G401 (cell line): Measurements from ENCODE around the gene KSR1. TPM values are rescaled to one million over a fixed set of nuclear protein-coding genes. Genes with fewer than 3 reads are reported as not detected.
"Not testable (repeated sequence)": the region's sequence is repeated elsewhere in the genome, so short reads cannot be mapped to it uniquely, and the experiment has no call there.

ENCODE experiments used
- DNase-seq: peaks from one replicate; pipeline ENCODE4 v3.0.0-alpha.2; 2015; ENCODE audit warnings: low spot score
- in situ Hi-C: cut with HindIII; loops from 2 replicates; pipeline ENCODE4 v1.10.0; 2016; ENCODE audit warnings: low sequenced_read_pairs, mixed read lengths
- total RNA-seq: library from RNA; depleted of rRNA; stranded (reverse); fragments of >200 nt; shearing (Covaris generic); gene quantifications from 2 replicates; pipeline ENCODE4 v1.2.3, GENCODE V29; 2014

KSR1 gene
- total RNA-seq, 1 experiment from 2014 or later: 6.0 TPM

DNA sequence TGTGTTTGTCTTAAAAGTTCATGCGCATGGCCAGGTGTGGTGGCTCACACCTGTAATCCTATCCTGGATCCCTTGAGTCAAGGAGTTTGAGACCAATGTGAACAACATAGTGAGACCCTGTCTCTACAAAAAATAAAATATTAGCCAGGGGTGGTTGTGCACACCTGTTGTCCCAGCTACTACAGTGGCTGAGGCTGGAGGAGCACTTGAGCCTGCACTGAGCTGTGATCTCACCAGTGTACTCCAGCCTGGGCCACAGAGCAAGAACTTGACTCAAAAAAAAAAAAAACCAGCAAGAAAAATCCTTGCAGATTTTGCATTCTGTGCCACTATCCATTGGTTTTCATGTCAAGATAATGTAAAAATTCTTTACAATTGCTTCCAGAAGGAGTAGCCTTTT, 8.2 kb downstream of the KSR1 start:
- no peak for DNase-seq
- in situ Hi-C loops: no loop called here

DNA sequence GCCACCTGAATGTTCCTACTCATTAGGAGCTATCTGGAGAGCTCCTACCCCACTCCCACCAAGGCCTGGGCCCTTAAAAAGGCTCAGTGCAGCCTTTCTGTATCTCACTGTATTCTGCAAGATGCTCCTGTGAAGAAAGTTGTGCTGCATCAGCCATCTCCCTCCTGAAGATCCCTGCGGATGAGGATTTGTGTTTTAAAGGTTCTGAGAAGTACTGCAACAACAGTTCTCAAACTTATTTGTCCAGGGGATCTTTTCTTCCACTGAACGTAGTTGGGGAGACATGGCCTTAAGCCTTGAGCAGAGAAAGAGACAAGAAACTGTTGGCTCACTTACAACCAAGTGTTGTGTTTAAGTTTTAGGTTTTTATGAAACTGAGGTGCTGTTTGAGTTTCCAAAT, 9.6 kb downstream of the KSR1 start:
- in situ Hi-C loops, DNase-seq: not testable (repeated sequence)

DNA sequence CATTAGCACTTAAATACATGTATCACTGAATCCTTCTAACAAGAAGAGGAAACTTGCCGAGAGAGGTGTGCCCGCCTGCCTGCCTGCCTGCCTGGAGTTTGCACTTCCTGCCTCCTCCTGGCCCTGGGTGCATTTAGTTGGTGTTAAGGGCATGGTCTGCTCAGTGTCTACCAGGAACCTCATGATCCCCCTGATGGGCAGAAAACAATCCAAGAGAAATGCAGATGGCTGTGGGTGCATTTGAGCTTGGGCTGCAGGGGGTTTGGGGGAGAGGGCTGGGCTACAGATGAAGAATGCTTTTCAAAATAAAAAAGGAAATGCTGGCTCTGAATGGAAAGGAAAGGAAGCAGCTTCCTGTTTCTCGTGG, 10.1 kb downstream of the KSR1 start:
- no peak for DNase-seq
- in situ Hi-C loops: no loop called here

DNA sequence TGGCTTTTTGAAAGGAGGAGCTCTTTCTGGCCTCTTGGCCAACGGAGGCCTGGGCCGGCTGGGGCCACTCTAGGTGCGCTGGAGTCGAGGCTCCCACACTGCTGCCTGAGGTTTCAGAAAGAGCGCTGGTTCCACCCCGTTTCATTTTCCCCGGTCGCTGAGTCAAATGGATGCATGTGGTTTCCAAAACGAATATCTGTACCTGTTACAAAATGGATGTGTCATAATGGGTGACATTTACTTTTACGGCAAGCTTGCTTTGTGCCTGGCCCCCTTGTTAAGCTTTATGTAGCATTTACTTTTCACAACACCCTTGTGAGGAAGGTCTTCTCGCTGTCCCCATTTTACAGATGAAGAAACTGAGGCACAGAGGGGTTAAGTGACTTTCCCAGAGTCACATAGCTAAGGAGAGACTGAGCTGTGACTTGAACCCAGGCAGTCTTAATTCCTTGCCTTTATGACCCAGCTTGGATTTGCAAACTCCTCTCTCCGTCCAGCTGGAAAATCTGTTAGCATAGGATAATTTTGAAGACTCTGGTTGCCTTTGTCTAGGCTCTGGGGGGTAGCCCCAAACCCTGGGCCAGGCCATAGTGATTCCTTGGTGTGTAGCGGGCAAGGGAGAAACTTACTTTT, 10.6 kb downstream of the KSR1 start:
- no peak for DNase-seq
- in situ Hi-C loops: no loop called here

DNA sequence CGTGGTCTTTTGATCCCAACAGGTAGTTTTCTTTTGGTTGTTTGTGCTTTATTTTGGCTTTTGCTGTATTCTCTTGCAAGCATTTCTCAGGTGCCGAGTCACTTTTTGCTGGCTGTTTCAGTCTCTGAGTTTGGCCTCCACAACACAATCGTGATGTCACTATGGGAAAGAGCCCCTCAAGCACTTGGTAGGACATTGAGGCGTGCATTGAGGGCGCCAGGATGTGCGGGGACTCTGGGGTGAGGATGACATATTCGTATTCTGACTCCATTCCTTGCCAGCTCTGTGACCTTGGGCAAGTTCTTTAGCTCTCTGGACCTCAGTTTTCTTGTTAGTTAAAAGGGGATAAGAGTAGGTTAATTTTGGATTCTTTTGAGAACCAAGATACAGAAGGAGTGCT, 13.0 kb downstream of the KSR1 start:
- DNase-seq: no peak
- in situ Hi-C loops: no loop called here

DNA sequence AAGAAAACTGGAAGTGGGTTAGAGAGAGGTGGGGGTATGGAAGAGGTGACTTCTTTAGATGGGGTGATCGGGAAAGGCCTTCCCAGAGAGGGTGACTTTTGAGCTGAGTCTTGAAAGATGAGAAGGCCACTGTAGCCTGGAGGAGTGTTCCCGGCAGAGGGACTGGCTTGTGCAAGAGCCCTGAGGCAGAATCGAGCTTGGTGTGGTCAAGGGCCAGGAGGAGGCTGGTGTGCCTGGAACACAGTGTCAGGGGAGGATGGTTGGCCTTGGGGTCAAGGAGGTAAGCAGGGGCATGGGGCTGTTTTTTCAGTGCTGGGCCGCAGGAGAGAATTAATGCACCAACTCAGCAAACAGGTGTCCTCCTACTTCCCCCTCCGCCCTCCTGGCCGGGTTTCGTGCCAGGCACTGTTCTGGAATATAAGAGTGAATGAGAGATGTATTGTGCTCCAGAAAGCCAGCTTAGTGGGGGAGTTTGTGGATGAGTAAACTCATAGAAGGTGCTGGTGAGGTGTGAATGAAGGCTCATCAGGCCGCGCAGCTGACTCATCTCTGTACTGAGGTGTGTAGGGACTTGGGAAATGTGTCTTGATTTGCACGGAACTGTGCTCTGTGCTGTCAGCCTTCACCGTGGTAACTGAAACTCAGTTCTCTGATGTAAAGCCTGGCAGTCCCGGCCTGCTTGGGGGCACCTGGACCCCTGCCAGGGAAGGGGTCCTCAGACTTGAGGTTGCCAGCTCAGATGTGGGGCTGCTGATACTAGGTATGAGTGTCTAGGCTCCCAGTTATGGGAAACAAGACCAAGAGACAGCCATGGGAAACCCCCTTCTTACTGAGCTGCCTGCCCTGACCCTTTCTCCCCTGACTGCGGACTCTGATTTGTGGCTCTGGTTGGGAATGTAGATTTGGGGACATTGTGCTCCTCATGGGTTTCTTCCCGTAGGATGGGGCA, 15.3 kb downstream of the KSR1 start:
- no peak for DNase-seq
- in situ Hi-C loops: no loop called here

GRCh38 chr17:27473190-27473747, 17.0 kb downstream of the KSR1 start:
- in situ Hi-C loops: no loop called here
- no peak for DNase-seq

DNA sequence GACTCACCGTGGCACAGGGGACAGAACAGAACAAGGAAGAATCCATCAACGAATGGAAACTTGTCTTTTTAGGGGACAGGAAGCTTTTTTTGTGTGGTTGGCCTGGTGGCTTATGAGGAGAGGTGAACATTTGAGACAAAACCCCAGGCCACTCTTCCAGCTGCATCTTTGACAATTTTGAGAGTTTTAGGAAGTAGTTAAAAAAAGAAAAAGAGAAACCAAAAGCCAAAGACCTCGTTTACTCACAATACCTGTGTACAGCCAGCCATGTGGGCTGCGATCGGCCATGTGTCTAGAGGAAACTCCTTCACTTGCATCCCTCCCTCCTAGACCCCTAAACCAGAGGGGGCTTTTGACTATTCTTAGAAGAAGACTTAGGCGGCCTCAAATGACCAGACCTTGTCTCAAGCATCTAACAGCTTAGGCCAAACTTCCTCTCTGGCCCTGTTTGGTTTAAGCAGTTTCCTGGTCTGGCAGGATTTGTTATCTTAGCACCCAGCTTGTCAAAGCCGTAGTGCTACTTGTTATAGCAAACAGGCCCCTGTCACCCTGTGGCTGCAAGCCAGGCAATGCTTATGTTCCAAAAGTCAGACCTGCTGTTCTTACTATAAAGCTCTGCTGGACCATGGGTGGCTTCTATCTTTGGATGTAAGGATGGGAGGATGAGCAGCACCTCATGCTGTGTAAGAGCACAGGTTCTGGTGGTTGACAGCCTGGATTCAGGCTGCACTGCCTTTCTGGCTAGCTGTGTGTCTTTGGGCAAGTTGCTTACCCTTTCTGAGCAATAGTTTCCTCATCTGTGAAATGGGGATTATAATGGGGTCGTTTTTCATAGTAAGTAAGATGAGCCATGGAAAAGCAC, 17.7 kb downstream of the KSR1 start:
- DNase-seq: no peak
- in situ Hi-C loops: no loop called here

- in situ Hi-C loops: no loop called here
- DNase-seq: no peak
Observed at GRCh38 chr17:27475070-27475673, 18.9 kb downstream of the KSR1 start.

- in situ Hi-C loops: no loop called here
- DNase-seq: no peak
Observed at GRCh38 chr17:27475981-27476895, 20.0 kb downstream of the KSR1 start.

DNA sequence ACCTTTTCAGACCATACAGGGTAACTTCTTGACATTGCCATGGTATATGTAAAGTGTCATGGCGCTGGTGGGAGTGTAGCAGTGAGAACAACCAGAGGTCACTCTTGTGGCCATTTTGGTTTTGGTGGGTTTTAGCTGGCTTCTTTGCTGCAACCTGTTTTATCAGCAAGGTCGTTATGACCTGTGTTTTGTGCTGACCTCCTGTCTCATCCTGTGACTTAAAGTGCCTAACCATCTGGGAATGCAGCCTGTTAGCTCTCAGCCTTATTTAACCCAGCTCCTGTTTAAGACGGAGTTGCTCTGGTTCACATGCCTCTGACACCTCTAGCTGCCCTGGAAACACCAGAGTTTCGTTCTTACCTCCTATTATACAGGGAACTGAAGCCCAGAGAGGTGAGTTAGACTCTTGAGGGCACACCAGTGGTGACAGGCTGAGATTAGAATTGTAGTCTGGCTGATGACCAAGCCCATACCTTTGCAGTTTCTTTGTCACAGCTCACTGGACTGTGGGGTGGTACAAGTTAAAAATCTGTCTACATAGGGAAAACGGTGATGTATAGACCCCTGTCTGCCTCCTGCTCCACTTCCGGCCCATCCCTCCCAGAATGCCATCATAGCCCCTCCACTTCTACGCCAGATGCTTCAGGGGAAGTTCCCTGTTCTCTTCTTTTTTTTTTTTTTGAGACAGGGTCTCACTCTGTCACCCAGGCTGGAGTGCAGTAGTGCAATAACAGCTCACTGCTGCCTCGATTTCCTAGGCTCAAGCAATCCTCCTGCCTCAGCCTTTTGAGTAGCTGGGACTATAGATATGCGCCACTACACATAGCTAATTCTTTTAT, 21.0 kb downstream of the KSR1 start:
- in situ Hi-C loops: no loop called here
- DNase-seq: no peak

- in situ Hi-C loops: no loop called here
- no peak for DNase-seq
Observed at GRCh38 chr17:27477971-27478684, 21.9 kb downstream of the KSR1 start.

GRCh38 chr17:27478901-27479538, 22.8 kb downstream of the KSR1 start:
- in situ Hi-C loops: no loop called here
- DNase-seq: no peak

GRCh38 chr17:27479838-27480237, 23.6 kb downstream of the KSR1 start:
- in situ Hi-C loops: no loop called here
- no peak for DNase-seq

GRCh38 chr17:27480699-27481098, 24.5 kb downstream of the KSR1 start:
- in situ Hi-C loops: no loop called here
- no peak for DNase-seq

DNA sequence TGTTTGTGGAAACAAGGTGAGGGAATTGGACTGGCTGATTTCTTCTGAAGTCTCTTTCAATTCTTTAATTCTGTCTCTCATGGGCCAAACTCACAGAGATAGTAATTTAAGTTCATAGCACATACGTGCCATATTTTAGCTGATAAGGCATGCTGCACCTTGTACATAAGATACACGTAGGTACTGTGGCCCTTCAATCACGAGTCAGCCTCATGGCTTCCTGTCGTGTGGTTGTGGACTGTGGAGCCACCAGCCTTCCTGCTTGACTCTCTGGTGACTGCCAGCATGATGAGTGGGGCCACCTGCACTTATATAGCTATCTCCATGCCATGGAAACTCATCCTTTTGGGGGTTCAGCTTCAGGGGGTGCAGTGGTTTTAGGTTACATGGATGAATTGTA, 25.1 kb downstream of the KSR1 start:
- in situ Hi-C loops: no loop called here

More for the DNA sequence above, 25.1 kb downstream of the KSR1 start:
- no peak for DNase-seq
